Measurements from ENCODE around the gene PSMD2. TPM values are rescaled to one million over a fixed set of nuclear protein-coding genes. Genes with fewer than 3 reads are reported as not detected.

PSMD2 gene
- total RNA-seq, 1 donor from 2014 or later: 210 TPM

DNA sequence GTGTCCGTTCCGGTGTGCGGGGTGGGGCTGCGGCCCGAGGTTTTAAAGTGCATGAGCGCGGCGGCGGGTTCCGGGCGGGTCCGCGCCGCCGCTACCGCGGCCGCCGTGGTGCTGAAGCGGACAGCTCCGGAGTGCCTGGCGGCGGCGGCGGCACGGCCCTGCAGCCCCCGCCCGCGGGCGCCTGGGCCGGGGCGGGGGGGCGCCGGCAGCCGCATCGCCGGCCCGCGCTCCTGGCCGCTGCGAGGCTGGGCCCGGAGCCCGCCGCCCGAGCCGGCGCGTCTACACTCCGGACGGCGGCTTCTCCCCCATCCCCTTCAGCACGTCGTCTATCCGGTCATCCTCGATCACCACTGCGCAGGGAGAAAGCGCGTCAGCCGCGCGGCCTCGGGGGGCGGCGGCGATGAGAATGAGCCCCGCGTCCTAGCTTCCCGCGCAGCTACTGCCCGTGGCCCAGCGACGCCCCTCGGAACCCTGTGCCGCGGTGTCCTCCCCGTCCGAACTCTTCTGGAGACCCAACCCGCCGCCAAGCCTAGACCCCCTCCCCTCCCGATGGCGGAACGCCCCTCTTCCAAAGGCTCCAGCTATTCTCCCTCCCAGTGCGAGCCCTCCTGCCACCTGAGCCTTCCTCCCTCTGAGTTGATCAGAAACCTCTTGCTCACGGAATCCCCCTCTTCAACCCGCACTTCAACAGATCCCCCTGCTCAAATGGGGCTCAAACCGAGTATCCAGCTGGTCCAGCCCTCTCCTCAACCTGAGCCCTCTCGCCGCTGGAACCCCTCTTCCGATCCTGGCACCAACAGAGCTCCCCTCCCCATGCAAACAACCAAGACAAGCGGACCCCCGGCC lies 38.9 kb upstream of the PSMD2 start:
- no peak overlapping the region for H3K27ac Mint-ChIP-seq
- POLR2A ChIA-PET: interaction anchor here (1.2 kb wide), 1 partner anchor 10 kb away, joined by 4 read pairs; the partner anchor contains the start of gene EEF1AKMT4

DNA sequence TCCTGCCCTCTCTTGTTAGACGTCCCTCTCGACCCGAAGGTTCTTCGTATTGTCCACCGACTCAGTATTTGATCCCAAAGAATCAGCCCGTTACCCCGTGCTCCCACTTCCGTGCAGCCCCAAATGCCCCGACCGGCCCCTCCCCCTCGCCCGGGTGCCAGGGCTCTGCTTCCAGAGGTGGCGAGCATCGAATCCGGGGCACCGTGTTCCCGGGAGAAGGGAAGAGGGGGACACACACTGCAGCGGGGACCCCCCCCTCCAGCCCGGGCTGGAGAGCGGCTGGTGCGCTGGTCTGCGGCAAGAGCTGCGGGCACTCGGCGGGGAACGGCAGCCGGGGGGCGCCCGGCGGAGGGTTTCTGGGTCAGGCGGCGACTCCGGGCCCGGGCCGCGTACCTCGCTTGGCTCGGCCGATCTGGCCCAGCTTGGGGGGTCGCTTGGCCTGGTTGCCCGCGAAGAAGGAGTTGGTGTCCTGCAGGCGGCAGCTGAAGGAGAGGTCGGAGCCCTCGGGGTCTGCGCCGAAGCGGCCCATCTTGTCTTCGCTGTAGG lies 38.2 kb upstream of the PSMD2 start:
- H3K4me3 Mint-ChIP-seq: peak overlapping the region; percentile 79
- ChIA-PET POLR2A (interaction anchor here (0.6 to 1.2 kb wide), 2 partner anchors 11 to 1145 kb away, joined by 4 to 9 read pairs; partner anchors contain the start of gene EEF1AKMT4), CTCF (interaction anchor here (1.1 to 2.4 kb wide), 2 partner anchors 11 to 33 kb away, joined by 3 to 8 read pairs; partner anchors contain the start of gene EEF1AKMT4)
- no peak for ATAC-seq (ENCODE audit: low read depth)
- peaks cover 28% of the 10 kb centered on the region for H3K4me1 Mint-ChIP-seq
- intact Hi-C loops (cut with micrococcal nuclease): loop anchor here (1.0 to 5.0 kb wide), 3 partner anchors 10 to 38 kb away; partner anchors contain the start of genes PSMD2 and VWA5B2
- H3K27ac Mint-ChIP-seq: no peak overlapping the region
- no peaks in the 10 kb centered on the region for H3K9me3 Mint-ChIP-seq
- TF ChIP-seq, protein P1, sequence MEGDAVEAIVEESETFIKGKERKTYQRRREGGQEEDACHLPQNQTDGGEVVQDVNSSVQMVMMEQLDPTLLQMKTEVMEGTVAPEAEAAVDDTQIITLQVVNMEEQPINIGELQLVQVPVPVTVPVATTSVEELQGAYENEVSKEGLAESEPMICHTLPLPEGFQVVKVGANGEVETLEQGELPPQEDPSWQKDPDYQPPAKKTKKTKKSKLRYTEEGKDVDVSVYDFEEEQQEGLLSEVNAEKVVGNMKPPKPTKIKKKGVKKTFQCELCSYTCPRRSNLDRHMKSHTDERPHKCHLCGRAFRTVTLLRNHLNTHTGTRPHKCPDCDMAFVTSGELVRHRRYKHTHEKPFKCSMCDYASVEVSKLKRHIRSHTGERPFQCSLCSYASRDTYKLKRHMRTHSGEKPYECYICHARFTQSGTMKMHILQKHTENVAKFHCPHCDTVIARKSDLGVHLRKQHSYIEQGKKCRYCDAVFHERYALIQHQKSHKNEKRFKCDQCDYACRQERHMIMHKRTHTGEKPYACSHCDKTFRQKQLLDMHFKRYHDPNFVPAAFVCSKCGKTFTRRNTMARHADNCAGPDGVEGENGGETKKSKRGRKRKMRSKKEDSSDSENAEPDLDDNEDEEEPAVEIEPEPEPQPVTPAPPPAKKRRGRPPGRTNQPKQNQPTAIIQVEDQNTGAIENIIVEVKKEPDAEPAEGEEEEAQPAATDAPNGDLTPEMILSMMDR (IDR thresholded peaks at IDR 0.05): no peak
- peaks cover 47% of the 10 kb centered on the region for H3K27me3 Mint-ChIP-seq
- H3K36me3 Mint-ChIP-seq (ENCODE audit: low read depth): no peaks in the 10 kb centered on the region
- no peak for DNase-seq

More for the DNA sequence above, 38.9 kb upstream of the PSMD2 start:
- intact Hi-C loops (cut with micrococcal nuclease): loop anchor here (2.0 to 5.0 kb wide), 2 partner anchors 33 to 39 kb away; partner anchors contain the start of genes PSMD2 and VWA5B2
- DNase-seq: peak; percentile 38
- H3K4me1 Mint-ChIP-seq: peaks cover 28% of the 10 kb centered on the region
- H3K27me3 Mint-ChIP-seq: peaks cover 44% of the 10 kb centered on the region
- CTCF ChIA-PET: interaction anchor here (1.1 to 2.4 kb wide), 2 partner anchors 10 to 32 kb away, joined by 3 to 8 read pairs; partner anchors contain the start of gene EEF1AKMT4
- no peaks in the 10 kb centered on the region for H3K9me3 Mint-ChIP-seq
- ATAC-seq (ENCODE audit: low read depth): peak; percentile 72
- peak overlapping the region; percentile 79 for H3K4me3 Mint-ChIP-seq
- H3K36me3 Mint-ChIP-seq (ENCODE audit: low read depth): no peaks in the 10 kb centered on the region
- TF ChIP-seq, protein P1 (IDR thresholded peaks at IDR 0.05): no peak

DNA sequence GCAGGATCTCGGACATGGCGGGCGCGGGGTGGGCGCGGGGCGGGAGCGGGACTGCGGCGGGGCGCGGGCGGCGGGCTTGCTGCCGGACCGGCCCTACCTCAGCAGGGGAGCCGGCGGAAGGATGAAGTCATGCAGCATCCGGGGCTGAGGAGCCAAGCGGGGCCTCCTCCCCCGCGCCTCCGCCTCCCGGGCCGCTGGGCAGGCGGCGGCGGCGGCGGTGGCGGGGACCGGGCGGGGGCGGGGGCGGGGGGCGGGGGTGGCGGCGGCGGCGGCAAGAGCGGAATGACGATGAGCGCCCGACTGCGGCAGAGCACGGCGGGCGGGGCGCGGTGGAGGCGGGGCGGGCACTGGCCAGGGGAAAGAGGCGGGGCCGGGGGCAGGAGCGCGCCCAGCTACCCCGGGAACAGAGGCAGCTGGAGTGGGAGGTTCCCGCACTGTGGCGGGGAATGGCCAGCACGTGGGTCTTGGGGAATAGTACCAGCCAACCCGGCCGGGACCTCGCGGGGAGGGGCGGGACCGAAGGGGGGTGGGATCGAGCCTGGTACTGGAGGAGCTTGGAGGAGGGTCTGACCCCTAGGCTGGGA lies 37.7 kb upstream of the PSMD2 start, which contains the start of gene CAMK2N2:
Gene CAMK2N2, minus strand, starts transcription at position 284 of the 584 bp plus-strand sequence. Its CDS starts 268 bp downstream, at position 16.
- Mint-ChIP-seq H3K4me3 (peak within 1 kb of the TSS; percentile 79), H3K27me3 (peaks cover 51% of the 10 kb centered on the region), H3K9me3 (no peaks in the 10 kb centered on the region), H3K36me3 (ENCODE audit: low read depth) (no peaks in the 10 kb centered on the region), H3K4me1 (peaks cover 28% of the 10 kb centered on the region), H3K27ac (no peak within 1 kb of the TSS)
- intact Hi-C loops (cut with micrococcal nuclease): loop anchor here (1.0 to 5.0 kb wide), 3 partner anchors 11 to 37 kb away; partner anchors contain the start of genes PSMD2 and VWA5B2
- TF ChIP-seq, protein P1 (IDR thresholded peaks at IDR 0.05): no peak
- ChIA-PET POLR2A (interaction anchor here (0.6 to 1.5 kb wide), 3 partner anchors 12 to 1145 kb away, joined by 3 to 9 read pairs (median 4); partner anchors contain the start of genes EEF1AKMT4 and EIF2B5), CTCF (interaction anchor here (1.1 to 2.4 kb wide), 2 partner anchors 11 to 34 kb away, joined by 3 to 8 read pairs; partner anchors contain the start of gene EEF1AKMT4)
- ATAC-seq (ENCODE audit: low read depth): peak; percentile 66
- DNase-seq: peak; percentile 43

DNA sequence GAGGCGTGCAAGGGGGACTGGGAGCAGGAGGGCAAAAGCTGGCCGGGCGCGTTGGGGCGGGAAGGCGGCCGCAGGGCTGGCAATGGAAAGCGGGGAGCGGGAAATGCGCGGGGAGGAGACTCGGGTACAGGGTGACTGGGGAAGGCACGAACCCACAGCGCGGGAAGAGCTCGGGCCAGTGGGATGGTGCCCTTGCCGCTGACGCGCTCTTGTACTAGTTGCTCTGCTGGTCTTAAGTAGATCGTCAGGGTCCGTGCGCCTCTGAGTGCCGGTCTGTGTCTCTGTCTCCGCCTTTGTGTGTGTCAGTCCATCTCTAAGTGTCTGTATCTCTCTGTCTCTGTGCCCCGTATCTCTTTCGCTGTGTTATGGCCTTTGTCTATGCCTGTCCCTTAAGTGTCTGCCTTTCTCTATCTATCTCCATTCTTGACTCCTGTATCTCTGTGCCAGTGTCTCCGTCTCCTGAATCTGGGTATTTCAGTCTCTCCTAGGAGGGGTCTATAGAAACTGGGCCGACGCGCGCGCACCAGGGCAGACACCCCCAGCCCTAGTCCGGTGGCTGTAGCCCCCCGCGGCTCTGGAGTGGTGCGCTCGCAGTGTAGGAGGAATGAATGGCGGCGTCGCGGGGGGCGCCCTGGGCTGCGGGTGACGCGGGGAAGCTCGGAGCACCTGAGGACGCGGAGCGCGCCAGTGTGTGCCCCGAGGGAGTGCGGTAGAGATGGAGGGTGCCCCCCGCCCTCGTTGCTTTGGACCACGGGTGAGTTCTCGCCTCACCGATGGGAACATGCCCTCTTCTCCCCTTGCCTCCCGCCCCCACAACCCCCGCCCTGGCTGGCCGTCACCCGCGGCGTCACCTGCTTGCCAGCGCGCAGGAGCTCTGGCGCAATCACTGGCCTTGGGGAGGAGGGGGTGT lies 36.9 kb upstream of the PSMD2 start:
- H3K4me1 Mint-ChIP-seq: peaks cover 28% of the 10 kb centered on the region
- ATAC-seq (ENCODE audit: low read depth): no peak
- POLR2A ChIA-PET: interaction anchor here (0.6 to 1.5 kb wide), 5 partner anchors 9 to 127 kb away, joined by 3 to 6 read pairs (median 3); partner anchors contain the start of genes EEF1AKMT4 and EIF2B5

More for the DNA sequence above, 36.9 kb upstream of the PSMD2 start:
- no peak for DNase-seq
- H3K27ac Mint-ChIP-seq: no peak overlapping the region
- H3K9me3 Mint-ChIP-seq: peaks cover 1% of the 10 kb centered on the region
- TF ChIP-seq, protein P1 (IDR thresholded peaks at IDR 0.05): no peak
- peaks cover 55% of the 10 kb centered on the region for H3K27me3 Mint-ChIP-seq
- H3K4me3 Mint-ChIP-seq: peak overlapping the region; percentile 79
- intact Hi-C loops (cut with micrococcal nuclease): loop anchor here (1.0 to 5.0 kb wide), 3 partner anchors 12 to 37 kb away; partner anchors contain the start of genes PSMD2 and VWA5B2
- CTCF ChIA-PET: interaction anchor here (1.3 to 2.4 kb wide), 2 partner anchors 34 to 495 kb away, joined by 3 to 8 read pairs; no protein-coding TSS in a partner anchor
- no peaks in the 10 kb centered on the region for H3K36me3 Mint-ChIP-seq (ENCODE audit: low read depth)
